GM21528 (cell line): ENCODE measurements around the gene SPATA13.
A peak's percentile ranks its signal among the peaks of the same experiment; 100 is the strongest.

ENCODE experiments used
- ATAC-seq: cut with Tn5 transposase; IDR thresholded peaks from one replicate; pipeline ENCODE4 v1.9.1; 2021; ENCODE audit warnings: mild to moderate bottlenecking, moderate library complexity; ENCODE audit not compliant: unreplicated experiment, low FRiP score

SPATA13 gene

GRCh38 chr13:24243302-24243701 is 82.8 kb downstream of the SPATA13 start:
- no peak for ATAC-seq

GRCh38 chr13:24244802-24245201 is 84.3 kb downstream of the SPATA13 start:
- ATAC-seq = no peak

GRCh38 chr13:24247016-24247415 is 86.5 kb downstream of the SPATA13 start:
- no peak for ATAC-seq

DNA sequence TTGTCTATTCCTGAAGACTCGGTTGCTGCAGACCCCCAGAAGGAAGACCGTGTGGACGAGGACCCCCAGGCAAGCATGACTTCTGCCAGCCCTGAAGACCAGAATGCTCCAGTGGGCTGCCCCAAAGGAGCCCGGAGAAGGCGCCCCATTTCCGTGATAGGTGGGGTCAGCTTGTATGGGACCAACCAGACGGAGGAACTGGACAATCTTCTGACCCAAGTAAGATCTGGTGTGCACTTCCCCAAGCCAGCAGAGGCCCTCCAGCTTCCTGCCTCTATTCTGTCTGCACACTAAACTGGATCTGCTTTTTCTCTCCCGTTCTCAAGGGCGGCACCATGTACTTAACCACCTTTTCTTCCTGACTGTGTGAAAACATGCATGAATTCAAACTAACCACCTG is 89.1 kb downstream of the SPATA13 start:
- no peak for ATAC-seq

- no peak for ATAC-seq
Observed at GRCh38 chr13:24250376-24251057, 90.0 kb downstream of the SPATA13 start.

- no peak for ATAC-seq
Observed at GRCh38 chr13:24251525-24251924, 91.0 kb downstream of the SPATA13 start.

DNA sequence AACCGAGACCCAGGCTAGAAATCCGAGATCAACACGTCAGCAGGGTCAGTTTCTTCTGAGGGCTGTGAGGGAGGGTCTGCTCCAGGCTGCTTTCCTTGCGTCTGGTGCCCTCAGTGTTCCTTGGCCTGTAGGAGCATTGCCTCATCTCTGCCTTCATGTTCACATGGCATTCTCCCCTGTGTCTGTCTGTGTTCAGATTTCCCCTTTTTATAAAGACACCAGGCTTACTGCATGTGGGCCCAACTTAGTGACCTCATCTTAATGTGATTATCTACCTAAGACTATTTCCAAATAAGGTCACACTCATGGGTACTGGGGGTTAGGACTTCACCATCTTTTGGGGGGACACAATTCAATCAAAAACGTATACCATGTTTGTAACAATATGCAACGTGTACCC is 91.6 kb downstream of the SPATA13 start:
- no peak for ATAC-seq

- ATAC-seq = no peak
Observed at GRCh38 chr13:24253520-24254145, 93.1 kb downstream of the SPATA13 start.

- ATAC-seq = no peak
Observed at GRCh38 chr13:24254146-24254841, 93.8 kb downstream of the SPATA13 start.

- no peak for ATAC-seq
Observed at GRCh38 chr13:24257497-24257896, 97.0 kb downstream of the SPATA13 start.

GRCh38 chr13:24261566-24261965 is 101.0 kb downstream of the SPATA13 start:
- no peak for ATAC-seq

DNA sequence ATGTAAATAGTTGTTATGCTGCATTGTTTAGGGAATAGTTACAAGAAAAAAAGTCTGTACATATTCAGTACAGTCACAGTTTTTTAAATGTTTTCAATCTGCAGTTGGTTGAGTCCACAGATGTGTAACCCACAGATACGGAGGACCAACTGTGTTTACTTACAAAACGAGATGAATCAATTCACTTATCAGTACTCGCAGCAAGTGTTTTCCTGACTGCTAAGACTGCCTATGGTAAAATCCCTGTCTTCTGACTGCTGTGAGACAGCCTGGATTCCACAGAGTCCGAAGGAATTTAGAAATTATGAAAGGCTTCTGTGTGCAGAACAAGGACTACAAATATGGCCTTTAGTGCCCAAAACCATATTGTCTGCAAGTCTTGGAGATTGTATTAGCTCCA is 103.1 kb downstream of the SPATA13 start:
- ATAC-seq = no peak

DNA sequence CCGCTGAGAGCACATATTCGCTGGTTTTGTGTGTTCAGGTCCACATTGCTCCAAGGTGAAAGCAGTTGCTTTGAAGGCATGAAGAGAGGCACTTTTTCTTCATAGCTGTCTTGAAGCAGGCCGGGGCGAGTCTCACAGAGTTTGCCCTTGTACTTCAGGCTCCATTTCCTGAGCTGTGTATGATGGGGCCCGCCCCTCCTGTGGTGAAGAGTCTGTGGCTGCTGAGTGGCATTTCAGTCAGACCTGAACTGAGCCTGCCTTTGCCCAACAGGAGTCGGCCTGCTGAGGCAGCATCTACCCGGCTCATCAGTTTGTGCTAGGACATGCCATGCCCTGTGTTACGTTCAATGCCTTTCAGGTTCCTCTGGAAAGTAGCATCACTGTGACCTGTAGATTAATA is 104.5 kb downstream of the SPATA13 start:
- no peak for ATAC-seq

- no peak for ATAC-seq
Observed at GRCh38 chr13:24265453-24265852, 104.9 kb downstream of the SPATA13 start.

- no peak for ATAC-seq
Observed at GRCh38 chr13:24267274-24267673, 106.8 kb downstream of the SPATA13 start.

- no peak for ATAC-seq
Observed at GRCh38 chr13:24267801-24268200, 107.3 kb downstream of the SPATA13 start.

- no peak for ATAC-seq
Observed at GRCh38 chr13:24269821-24270220, 109.3 kb downstream of the SPATA13 start.

DNA sequence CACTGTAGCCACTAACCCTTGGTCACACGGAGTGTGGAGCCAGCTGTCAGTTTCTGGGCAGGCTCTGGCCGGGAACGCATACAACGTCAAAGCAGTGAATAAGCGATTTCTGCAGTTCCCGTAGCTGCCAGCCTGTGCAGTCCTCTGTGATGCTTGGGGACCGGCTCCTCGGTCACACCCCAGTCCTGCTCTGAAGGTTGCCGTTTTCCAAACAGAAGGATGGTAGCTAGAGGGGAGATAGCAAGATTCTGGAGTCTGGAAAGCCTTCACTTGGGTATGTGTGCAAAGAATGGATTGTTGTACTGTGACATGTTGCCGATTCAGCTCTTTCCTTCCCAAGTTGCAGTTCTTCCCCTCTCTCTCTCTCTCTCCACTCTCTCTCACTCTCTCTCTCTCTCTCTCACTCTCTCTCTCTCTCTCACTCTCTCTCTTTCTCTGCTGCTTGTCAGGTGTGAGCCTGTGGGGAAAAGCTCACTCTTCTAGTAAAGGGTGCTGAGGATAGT is 110.2 kb downstream of the SPATA13 start:
- ATAC-seq = peak; percentile 55

DNA sequence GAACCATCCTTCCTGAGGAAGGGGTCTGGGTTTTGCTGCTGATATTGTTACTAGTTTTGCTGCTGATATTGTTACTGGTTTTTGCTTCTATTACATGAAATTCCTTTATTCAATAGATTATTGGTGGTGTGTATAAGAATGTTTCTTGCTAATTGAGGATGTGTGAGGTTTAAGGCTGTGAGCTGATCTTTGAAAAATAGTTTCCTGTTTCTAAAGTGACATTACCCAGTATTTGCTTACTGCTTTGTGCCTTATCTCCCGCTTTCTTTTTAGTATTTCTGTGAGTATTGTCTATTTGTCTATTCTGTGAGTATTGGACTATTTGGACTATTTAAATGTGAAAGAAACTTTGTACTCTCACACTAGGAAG is 110.7 kb downstream of the SPATA13 start:
- no peak for ATAC-seq

DNA sequence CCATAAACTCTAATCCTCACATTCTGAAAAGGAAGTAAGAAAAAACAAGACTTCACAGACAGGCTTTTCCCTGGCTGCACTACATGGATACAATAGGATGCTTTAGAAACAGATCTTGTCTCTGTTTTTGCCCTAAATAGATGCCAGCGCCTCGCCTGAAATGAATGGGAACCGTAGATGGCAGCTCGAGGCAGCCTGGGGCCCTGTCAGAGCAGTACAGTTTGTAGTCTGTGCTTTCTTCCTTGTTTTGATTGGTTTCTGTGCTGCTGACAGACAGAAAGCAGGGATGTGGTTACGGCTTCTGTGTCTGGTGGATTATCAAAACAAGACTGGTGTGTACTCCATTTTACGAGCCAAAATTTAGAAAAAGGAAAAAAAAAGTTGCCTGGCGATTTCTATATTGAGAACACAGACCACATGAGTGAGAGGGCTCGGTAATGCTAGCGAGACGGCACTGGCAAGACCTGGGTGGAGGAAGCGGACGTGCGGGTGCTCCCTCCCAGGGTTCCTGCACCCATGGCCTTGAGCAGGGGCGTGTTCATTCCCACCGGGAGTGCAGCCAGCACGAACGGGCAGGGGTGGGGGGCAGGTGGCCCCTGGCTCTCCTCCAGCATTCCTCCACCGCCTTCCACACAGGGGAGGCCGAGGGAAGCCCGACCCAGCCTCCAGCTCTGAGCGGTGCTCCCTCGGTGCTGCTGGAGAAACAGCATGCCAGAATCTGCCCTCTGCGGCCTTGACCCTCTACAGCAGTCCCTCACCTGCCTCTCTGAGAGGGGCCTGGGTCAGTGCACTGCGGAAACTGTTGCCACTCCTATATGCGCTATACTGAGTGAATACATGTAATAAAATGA is 111.3 kb downstream of the SPATA13 start:
- ATAC-seq = peak; percentile 49
